Islet precursor cell (in vitro differentiated cells): ENCODE results near the gene MEGF6.

ENCODE experiments used
- DNase-seq: peaks from one replicate; pipeline ENCODE4 v3.0.0-alpha.2; 2018

The MEGF6 gene

DNA sequence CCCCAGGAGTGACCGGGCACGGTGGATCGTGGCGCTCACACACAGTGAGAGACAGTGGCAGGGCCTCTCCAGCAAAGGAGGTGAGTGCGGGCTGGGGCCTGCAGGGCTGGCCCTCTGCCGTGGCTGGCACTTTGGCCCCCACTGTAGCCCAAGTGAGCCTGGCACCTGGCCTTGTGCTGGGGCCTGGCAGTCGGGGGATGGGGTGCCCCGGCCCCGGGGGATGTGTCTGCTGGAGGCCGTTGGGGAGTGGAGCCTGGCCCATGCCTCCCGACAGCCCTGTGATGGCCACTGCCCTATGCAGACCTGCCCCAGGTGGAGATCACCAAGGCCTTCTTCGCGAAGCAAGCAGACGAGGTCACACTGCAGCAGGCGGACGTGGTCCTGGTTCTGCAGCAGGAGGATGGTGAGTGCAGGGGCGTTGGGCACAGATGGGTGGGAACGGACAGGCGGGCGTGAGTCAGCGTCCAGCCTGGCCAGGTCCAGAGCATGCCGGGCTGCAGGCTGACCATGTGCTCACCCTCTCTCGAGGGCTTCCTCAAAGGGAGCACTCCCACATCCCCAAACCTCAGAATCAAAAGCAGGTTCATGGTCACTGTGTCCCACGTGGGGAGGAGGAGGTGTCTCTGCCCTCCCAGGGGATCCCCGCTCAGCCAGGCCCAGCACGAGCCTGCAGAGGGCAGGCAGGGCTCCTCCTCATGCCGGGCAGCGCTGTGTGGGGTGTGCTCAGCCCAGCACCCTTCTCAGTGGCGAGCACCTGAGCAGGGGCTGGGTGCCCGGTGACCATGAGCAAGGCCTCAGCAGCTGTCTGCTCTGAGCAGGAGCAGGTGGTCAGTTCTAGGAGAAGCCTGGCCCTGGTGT lies 131.6 kb downstream of the MEGF6 start:
- no peak for DNase-seq

DNA sequence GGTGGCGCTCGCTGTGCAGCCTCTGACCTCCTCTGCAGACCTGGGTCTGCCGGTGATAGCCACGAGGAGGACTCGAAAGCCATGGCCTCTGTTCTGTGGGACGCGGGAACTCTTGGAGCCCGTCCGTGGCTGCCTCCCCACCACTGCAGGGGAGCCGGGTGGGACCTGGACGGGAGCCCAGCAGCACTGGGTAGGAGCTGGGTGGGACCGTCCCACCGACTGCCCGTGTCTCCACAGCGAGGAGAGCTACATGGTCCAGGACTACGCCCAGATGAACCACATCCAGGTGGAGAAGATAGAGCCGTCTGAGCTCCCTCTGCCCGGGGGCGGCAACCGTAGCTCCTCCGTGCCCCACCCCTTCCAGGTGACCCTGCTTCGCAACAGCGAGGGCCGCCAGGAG lies 133.1 kb downstream of the MEGF6 start:
- no peak for DNase-seq

DNA sequence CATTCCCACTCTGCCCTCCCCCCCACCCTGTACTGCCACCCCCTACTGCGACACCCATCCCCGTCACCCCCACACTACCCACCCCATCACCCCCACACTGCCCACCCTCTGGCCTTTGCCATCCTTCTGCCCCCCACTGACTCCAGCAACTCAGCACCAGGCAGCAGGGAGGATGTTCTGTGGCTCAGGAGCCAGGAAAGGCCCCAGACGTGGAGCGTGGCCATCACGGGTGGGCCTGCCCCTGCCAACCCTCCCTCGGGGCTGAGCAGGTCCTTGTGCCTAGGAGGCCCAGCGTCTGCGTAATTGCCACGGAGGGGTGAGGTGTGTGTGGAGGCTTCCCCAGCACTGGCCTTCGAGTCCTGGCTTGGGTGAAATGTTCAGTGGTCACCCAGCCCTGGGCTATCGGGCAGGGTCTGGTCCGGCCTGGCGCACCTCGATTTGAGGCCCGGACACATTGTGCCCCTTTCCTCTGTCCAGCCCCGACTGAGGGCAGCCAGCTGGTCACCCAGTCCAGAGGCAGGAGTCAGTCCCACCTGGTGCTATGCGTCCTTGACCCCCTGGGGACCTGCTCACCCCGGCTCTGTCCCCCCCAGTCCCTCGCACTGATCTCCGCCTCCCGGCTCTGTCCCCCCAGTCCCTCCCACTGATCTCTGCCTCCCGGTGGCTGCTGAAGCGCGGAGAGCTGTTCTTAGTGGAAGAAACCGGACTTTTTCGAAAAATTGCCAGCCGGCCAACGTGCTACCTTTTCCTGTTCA lies 133.9 kb downstream of the MEGF6 start:
- DNase-seq: no peak

DNA sequence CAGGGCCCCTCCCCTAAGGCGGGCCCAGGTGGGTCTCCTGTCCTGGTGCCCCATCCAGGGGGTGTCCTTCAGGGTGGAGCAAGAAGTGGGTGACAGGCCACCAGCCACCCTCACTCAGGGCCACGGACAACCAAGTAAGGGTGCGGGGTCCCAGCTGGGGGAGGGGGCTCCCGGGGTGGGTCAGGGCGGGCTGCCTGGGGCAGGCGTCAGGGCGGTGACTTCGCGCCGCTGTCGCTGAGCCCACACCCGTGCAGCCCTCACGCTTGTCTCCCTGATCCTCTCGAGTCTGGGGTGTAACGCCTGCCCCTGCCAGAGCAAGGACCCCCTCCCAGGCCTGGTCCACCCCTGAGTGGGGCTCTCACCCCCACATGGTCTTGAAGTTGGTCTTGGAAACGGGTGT lies 134.6 kb downstream of the MEGF6 start:
- no peak for DNase-seq

GRCh38 chr1:3475839-3476573 lies 135.3 kb downstream of the MEGF6 start:
- no peak for DNase-seq

GRCh38 chr1:3474421-3474820 lies 136.9 kb downstream of the MEGF6 start:
- DNase-seq: no peak

- DNase-seq: no peak
Observed at GRCh38 chr1:3474016-3474415, 137.3 kb downstream of the MEGF6 start.

DNA sequence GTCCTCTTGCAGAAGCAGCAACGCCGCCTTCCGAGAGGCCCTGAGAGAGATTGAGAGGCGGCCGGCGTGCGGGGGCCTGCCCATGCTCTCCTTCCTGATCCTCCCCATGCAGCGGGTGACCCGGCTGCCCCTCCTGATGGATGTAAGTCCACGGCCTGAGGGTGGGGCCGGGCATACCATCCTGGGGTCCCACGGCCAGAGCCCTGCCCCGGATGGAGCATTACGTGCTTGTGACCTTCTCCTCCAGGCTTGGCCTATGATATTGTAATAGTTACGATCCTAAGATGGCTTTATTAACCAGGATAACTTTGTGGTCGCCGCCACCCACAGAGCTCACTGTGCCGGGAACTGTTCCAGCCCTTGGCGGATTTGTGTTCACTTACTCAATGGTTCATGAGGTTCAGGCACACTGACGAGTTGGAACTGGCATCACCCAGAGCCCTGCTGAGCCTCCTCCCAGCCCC lies 137.9 kb downstream of the MEGF6 start:
- DNase-seq: no peak

DNA sequence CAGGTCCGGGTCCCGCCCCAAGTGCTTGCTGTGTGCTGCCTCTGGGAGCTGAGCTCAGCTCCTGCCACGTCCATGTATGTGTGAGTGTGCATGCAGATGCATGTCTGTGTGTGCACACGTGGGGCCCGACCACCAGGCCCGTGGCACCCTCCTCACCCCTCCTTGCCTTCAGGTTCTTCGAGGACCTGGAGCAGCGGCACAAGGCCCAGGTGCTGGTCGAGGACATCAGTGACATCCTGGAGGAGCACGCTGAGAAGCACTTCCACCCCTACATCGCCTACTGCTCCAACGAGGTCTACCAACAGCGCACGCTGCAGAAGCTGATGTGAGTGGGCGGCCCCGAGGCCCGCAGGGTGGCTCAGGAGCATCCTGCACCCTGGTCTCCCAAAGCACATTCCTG lies 138.4 kb downstream of the MEGF6 start:
- DNase-seq: no peak

DNA sequence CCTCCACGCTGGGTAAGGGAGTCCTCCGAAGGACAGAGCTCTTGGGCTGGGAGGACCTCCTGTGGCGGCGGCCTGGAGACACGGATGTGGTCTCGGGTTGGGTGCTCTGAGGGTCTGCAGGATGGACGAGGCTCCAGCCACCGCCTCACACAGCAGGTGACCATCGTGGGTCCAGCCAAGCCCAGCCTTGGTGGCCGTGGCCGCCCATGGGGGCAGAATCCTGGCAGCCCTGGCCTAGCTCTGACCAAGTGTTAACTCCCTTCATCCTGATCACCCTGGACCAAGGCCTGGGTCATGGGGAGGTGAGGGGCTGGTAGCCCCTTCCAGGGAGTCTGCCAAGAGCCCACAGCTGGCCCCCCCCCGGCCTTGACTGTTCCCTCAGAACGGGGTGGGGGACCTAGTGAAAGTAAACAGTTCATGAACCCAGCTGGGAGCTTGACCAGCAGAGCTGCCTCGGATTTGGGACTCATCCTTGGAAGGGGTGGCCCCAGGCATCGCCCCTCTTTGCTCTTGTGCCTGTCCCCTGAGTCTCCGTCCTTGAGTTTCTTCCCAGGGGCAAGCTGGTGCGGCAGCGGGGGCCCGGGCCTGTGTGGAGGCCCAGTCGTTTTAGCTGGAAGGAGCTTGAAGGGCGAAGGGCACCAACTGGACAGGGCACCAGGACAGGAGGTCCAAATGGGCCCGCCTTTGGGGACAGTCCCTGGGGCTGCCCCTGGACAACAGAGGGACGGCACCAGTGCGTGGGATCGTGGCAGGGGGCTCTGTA lies 139.0 kb downstream of the MEGF6 start:
- no peak for DNase-seq

GRCh38 chr1:3471356-3472087 lies 139.8 kb downstream of the MEGF6 start:
- DNase-seq: peak; percentile 95

GRCh38 chr1:3470650-3471355 lies 140.5 kb downstream of the MEGF6 start:
- no peak for DNase-seq

DNA sequence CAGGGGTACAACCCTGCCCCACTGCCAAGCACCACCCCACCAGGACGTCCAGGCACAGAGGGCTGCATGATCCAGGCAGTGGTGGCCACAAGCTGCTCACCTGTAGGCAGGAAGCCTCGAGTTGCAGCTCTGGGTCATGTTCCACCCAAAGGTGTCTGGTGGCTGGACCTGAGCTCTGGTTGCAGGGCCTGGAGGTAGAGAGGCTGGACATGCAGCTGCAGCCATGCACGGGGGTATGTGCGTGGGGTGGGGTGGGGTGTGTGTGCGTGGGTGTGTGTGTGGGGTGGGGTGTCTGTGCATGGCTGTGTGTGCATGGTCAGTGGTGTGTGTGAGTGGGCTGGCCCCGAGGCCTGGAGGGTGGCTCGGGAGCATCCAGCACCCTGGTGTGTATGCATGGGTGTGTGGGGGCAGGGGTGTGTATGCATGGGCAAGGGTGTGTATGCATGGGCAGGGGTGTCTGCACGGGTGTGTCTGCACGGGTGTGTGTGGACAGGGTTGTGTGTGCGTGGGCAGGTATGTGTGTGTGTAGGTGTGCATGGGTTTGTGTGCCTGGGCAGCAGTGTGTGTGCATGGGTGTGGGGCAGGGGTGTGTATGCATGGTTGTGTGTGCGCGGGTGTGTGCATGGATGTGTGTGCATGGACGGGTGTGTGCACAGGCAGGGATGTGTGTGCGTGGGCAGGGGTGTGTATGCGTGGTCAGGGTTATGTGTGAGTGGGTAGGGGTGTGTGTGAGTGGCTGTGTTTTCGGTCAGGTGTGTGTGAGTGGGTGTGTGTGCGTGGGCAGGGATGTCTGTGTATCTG lies 141.3 kb downstream of the MEGF6 start:
- DNase-seq: no peak

DNA sequence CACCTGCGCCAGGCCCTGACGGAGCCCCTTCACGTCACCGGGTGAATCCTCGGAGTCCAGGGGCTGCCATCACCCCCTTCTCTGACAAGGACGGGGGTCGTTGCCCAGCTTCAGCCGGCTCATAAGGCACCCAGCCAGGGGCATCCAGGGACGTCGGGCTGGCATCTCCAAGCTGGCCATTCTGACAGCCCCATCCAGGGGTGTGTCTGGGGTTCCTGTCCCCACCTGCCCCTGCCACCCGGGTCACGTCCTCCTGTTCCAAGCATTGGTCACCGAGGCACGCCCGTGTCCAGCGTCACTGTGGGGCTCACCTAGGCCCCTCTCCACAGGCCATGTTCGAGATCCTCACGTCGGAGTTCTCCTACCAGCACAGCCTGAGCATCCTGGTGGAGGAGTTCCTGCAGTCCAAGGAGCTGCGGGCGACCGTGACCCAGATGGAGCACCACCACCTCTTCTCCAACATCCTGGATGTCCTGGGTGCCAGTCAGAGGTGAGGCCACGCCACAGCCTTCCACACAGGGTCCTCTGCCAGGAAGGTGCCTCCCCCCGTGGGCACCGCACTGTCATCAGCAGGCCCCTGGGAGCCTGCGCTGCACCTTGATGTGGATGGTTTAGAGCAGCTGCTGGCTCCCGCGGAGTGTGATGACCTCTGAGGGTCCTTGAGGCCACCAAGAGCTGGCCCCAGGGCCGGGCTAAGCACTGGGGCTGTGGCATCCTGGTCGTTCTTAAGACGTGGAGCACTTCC lies 142.0 kb downstream of the MEGF6 start:
- no peak for DNase-seq

DNA sequence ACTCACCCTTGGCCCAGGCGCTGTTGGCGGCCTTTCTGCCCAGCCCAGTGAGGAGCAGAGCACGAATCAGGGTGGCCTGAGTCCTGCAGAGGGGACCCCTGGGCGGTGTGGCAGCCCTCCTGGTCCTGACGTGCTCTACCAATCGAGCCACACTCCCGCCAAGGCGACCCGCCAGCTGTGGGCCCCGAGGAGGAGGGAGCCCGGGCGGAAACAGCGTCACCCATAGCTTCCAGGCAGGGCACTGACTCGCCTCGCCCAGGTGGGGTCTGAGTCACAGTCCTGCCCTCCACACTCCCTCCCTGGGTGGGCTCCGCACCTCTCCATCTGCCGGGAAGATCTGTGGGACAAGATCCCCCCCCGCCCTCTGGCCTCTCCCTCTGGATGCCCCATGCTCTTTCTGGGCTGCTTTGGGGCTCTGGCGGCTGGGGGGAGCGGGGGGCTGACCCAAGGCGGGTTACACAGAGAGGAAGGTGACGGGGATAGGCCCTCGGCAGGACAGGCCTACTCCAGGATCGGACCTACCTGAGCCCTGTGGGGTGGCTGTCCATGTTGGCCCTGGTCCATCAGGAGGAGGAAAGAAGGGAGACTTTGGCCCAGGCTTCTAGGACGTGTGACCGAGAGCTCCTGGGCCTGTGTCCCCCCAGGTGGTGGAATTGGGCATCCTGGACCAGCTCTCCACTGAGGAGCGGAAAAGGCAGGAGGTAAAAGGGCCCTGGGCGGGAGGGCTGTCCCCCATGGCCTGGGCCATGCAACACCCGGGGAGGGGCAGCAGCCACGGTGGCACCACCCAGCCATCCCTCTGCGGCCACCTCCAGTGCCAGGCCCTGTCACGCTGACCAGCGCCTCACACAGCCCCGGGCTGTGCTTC lies 142.8 kb downstream of the MEGF6 start:
- no peak for DNase-seq

DNA sequence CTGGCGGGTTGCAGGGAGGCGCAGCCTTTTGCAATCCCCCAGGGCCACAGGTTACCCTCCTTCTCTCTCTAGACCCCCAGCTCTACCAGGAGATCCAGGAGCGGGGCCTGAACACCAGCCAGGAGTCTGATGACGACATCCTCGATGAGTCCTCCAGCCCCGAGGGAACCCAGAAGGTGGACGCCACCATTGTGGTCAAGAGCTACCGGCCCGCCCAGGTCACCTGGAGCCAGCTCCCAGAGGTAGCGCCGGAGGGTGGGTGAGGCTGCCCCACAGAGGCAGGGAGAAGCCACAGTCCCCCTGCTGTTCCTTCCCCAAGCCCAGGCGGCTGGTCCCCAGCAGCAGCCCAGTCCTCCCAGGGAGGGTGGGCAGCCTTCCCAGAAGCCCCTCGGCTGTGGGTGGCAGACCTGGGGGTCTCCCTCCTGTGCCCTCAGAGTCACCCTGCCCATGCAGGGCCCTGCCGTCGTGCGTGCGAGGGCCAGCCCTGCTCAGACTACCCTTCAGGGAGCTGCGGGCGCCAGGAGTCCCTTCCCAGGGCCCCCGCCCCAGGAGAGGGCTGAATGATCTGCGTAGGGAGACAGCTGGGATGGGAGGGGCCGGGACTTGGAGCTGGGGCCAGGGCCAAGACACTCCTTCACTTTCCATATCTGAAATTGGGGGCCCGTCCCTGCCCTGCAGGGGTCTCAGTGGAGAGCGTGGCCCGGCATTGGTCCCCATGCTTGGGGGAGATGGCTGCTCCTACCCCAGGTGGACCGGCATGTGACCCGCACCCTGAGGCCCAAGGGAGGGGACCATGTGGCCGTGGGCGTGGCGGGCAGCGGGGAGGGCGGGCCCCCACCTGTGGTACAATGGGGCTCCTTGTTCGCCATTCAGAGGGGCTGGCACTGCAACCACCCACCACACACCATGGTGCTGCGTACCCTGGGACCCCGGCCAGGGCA lies 143.9 kb downstream of the MEGF6 start:
- DNase-seq: no peak

GRCh38 chr1:3466366-3467075 lies 144.8 kb downstream of the MEGF6 start:
- no peak for DNase-seq
